ENCODE measurements around the gene ARID5A. TPM values are rescaled to one million over a fixed set of nuclear protein-coding genes. Genes with fewer than 3 reads are reported as not detected.
A peak's percentile ranks its signal among the peaks of the same experiment; 100 is the strongest.

ARID5A gene
- total and polyA plus RNA-seq, 2 of the 13 experiments (the other 11 are each of a cell fraction or from before 2014, with no cell fraction given): 6.0 to 9.5 TPM

DNA sequence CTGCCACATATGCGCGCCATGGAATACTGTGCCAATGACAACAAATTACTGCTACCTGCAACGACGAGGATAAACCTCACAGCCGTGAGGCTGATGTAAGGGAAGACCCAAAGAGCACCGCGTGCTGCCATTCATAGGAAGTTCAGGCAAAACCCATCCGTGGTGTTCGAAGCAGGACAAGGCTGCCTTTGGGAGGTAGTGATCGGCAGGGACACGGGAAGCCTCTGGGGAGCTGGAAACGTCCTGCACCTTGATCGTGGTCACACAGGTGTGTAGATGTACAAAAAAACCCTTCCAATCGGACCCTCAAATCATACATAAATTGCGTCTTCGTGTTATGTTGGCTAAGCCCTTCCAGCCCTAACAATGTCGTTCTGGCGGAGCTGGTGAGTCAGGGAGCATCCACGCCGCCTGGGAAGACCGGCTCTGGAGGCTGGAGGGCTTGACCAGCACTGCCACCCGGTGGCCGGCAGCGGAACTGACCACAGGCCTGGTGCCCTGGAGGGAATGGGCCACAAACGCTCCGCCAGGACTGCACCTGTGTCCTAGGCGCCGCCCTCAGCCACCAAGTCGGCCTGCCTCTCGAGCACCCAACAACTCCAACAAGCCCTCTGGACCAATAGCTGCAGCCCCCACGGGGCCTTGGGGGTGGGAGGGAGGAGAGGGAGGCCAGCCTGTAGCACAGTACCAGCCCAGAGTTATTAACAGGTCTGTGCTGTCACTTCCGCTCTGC lies 27.3 kb upstream of the ARID5A start (continued):
- TF ChIP-seq, protein P1, sequence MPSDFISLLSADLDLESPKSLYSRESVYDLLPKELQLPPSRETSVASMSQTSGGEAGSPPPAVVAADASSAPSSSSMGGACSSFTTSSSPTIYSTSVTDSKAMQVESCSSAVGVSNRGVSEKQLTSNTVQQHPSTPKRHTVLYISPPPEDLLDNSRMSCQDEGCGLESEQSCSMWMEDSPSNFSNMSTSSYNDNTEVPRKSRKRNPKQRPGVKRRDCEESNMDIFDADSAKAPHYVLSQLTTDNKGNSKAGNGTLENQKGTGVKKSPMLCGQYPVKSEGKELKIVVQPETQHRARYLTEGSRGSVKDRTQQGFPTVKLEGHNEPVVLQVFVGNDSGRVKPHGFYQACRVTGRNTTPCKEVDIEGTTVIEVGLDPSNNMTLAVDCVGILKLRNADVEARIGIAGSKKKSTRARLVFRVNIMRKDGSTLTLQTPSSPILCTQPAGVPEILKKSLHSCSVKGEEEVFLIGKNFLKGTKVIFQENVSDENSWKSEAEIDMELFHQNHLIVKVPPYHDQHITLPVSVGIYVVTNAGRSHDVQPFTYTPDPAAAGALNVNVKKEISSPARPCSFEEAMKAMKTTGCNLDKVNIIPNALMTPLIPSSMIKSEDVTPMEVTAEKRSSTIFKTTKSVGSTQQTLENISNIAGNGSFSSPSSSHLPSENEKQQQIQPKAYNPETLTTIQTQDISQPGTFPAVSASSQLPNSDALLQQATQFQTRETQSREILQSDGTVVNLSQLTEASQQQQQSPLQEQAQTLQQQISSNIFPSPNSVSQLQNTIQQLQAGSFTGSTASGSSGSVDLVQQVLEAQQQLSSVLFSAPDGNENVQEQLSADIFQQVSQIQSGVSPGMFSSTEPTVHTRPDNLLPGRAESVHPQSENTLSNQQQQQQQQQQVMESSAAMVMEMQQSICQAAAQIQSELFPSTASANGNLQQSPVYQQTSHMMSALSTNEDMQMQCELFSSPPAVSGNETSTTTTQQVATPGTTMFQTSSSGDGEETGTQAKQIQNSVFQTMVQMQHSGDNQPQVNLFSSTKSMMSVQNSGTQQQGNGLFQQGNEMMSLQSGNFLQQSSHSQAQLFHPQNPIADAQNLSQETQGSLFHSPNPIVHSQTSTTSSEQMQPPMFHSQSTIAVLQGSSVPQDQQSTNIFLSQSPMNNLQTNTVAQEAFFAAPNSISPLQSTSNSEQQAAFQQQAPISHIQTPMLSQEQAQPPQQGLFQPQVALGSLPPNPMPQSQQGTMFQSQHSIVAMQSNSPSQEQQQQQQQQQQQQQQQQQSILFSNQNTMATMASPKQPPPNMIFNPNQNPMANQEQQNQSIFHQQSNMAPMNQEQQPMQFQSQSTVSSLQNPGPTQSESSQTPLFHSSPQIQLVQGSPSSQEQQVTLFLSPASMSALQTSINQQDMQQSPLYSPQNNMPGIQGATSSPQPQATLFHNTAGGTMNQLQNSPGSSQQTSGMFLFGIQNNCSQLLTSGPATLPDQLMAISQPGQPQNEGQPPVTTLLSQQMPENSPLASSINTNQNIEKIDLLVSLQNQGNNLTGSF (CRISPR knock-in tag; IDR thresholded peaks at IDR 0.05): no peak
- TF ChIP-seq ZBED4 (CRISPR knock-in tag; IDR thresholded peaks at IDR 0.05; ENCODE audit: borderline replicate concordance) (no peak), ZFP36 (IDR thresholded peaks at IDR 0.05; ENCODE audit: borderline replicate concordance, low read depth, low read length, partially characterized antibody) (no peak), ZNF616 (CRISPR knock-in tag; IDR thresholded peaks at IDR 0.05; ENCODE audit: low read depth) (no peak), ZNF431 (CRISPR knock-in tag; IDR thresholded peaks at IDR 0.05; ENCODE audit: borderline replicate concordance, low read depth) (no peak; the same call in 1 of the 2 replicates), ZNF792 (CRISPR knock-in tag; IDR thresholded peaks at IDR 0.05) (peak; percentile 78), SOX6 (IDR thresholded peaks at IDR 0.05) (no peak), SOX6 (CRISPR knock-in tag; IDR thresholded peaks at IDR 0.05) (peak; percentile 55), IRF2 (CRISPR knock-in tag; IDR thresholded peaks at IDR 0.05) (peak; percentile 67; the same call in 1 of the 2 replicates), MBNL3 (CRISPR knock-in tag; conservative IDR thresholded peaks at IDR 0.05) (no peak), RARG (CRISPR knock-in tag; IDR thresholded peaks at IDR 0.05; ENCODE audit: low read depth) (no peak), FOSL2 (CRISPR knock-in tag; IDR thresholded peaks at IDR 0.05) (peak; percentile 82), BCL6 (CRISPR knock-in tag; IDR thresholded peaks at IDR 0.05) (peak; percentile 26; the same call in 1 of the 2 replicates), ZBTB7A (CRISPR knock-in tag; IDR thresholded peaks at IDR 0.05) (no peak), ZNF749 (CRISPR knock-in tag; IDR thresholded peaks at IDR 0.05; ENCODE audit: borderline replicate concordance) (no peak), SKI (IDR thresholded peaks at IDR 0.05; ENCODE audit: partially characterized antibody) (no peak), RFX1 (IDR thresholded peaks at IDR 0.05) (no peak), ZNF234 (CRISPR knock-in tag; conservative IDR thresholded peaks at IDR 0.05) (no peak)
- TF ChIP-seq, protein P2, sequence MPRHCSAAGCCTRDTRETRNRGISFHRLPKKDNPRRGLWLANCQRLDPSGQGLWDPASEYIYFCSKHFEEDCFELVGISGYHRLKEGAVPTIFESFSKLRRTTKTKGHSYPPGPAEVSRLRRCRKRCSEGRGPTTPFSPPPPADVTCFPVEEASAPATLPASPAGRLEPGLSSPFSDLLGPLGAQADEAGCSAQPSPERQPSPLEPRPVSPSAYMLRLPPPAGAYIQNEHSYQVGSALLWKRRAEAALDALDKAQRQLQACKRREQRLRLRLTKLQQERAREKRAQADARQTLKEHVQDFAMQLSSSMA (CRISPR knock-in tag; IDR thresholded peaks at IDR 0.05): 0 out of 2 replicates have a peak, but pooled peaks have one; percentile 41
- TF ChIP-seq, protein P3, sequence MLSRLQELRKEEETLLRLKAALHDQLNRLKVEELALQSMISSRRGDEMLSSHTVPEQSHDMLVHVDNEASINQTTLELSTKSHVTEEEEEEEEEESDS (CRISPR knock-in tag; IDR thresholded peaks at IDR 0.05; ENCODE audit: borderline replicate concordance): no peak
